SU-DHL-6 (cell line): ENCODE measurements around the gene SFRP5.

Experiments used
- H2AFZ ChIP-seq: fragments of 200-600 bp; sonication (generic); 2 replicates; pipeline ENCODE4 v1.6.1; 2014; ENCODE audit warnings: low read depth, mild to moderate bottlenecking, moderate library complexity, mixed read lengths, antibody characterized with exemption, low read length; ENCODE audit not compliant: severe bottlenecking
- H3F3A ChIP-seq: fragments of 200-600 bp; shearing (Covaris generic); 2 replicates; pipeline ENCODE4 v1.6.0; 2016; ENCODE audit warnings: antibody characterized with exemption, mild to moderate bottlenecking; ENCODE audit not compliant: insufficient read depth
- H3K27ac ChIP-seq: fragments of 200-600 bp; sonication (generic); 2 replicates; pipeline ENCODE4 v1.5.1; 2016; ENCODE audit warnings: low read depth, mild to moderate bottlenecking, low read length, moderate library complexity, mixed read lengths
- H3K27me3 ChIP-seq: fragments of 200-600 bp; sonication (generic), shearing (Covaris generic); 2 replicates; pipeline ENCODE4 v1.6.0; 2014; ENCODE audit warnings: mild to moderate bottlenecking, low read length
- H3K36me3 ChIP-seq: fragments of 200-600 bp; sonication (generic); 2 replicates; pipeline ENCODE4 v1.6.1; 2014; ENCODE audit warnings: mild to moderate bottlenecking, low read length, mixed read lengths
- H3K4me2 ChIP-seq: fragments of 300-600, 200-600 bp; shearing (Covaris generic), sonication (generic); 2 replicates; pipeline ENCODE4 v1.6.0; 2014; ENCODE audit warnings: low read length, low read depth, mild to moderate bottlenecking; ENCODE audit not compliant: poor library complexity, severe bottlenecking
- H3K4me3 ChIP-seq: fragments of 200-600 bp; sonication (generic); 2 replicates; pipeline ENCODE4 v1.5.1; 2014; ENCODE audit warnings: antibody characterized with exemption, low read length, mild to moderate bottlenecking, mixed read lengths; ENCODE audit not compliant: insufficient read depth, poor library complexity, severe bottlenecking
- H3K79me2 ChIP-seq: fragments of 200-600 bp; sonication (generic); 2 replicates; pipeline ENCODE4 v1.6.1; 2014; ENCODE audit warnings: mild to moderate bottlenecking, low read length, moderate library complexity; ENCODE audit not compliant: insufficient read depth
- H3K9ac ChIP-seq: fragments of 200-600 bp; sonication (generic); 2 replicates; pipeline ENCODE4 v1.7.0; 2014; ENCODE audit warnings: mild to moderate bottlenecking, low read length
- H3K9me2 ChIP-seq: fragments of 200-600 bp; sonication (generic); replicated peaks from 2 replicates; pipeline ENCODE4 v1.6.1; 2014; ENCODE audit warnings: low read length; ENCODE audit not compliant: insufficient read depth
- H3K9me3 ChIP-seq: fragments of 200-600 bp; sonication (generic); 2 replicates; pipeline ENCODE4 v1.6.1; 2014; ENCODE audit warnings: low read length, mixed read lengths; ENCODE audit not compliant: insufficient read depth
- H4K20me1 ChIP-seq: fragments of 200-600 bp; sonication (generic); 2 replicates; pipeline ENCODE4 v1.6.1; 2014; ENCODE audit warnings: low read depth, mild to moderate bottlenecking, antibody characterized with exemption, low read length, moderate library complexity, mixed read lengths
- EZH2phosphoT487 ChIP-seq: fragments of 200-600 bp; sonication (generic), shearing (Covaris generic); conservative IDR thresholded peaks from 2 replicates; pipeline ENCODE4 v1.6.1; 2018; ENCODE audit warnings: mild to moderate bottlenecking, antibody characterized with exemption, low read length, moderate library complexity, mixed read lengths
- TF ChIP-seq, protein P1 (sequence below): fragments of 200-600 bp; sonication (generic); IDR thresholded peaks from one replicate; pipeline ENCODE4 v1.5.1; 2017; ENCODE audit warnings: antibody characterized with exemption, mild to moderate bottlenecking, low read length, moderate library complexity; ENCODE audit not compliant: insufficient read depth, poor library complexity, severe bottlenecking

The SFRP5 gene

DNA sequence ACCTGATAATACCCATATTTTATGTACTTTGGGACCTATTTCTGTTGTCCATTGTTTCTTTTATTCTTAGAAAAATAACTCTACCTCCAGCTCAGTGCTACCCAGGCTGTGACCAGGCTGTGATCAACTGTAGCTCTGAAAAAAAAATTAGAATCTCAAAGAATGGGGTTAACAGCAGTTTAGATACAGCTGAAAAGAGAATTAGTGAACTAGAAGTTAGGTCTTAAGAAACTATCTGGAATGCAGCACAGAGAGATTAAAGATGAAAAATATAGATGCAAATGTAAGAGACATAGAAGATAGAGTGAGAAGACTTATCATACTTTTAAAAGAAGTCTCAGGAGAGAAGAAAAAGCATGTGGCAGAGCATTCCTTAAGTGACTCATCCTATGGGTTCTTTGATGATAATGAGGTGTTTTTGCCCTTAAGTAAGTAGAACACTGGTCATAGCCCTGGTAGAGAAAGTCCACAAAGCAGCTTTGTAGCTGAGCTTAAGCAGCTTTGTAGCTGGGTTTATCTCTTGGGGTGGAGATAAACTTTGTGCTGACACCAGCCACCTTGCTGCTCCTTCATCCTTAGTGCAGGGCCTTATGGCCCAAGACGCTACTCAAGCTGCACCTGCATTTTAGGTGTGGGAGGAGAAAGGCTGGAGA is 27.3 kb upstream of the SFRP5 start:
- TF ChIP-seq, protein P1, sequence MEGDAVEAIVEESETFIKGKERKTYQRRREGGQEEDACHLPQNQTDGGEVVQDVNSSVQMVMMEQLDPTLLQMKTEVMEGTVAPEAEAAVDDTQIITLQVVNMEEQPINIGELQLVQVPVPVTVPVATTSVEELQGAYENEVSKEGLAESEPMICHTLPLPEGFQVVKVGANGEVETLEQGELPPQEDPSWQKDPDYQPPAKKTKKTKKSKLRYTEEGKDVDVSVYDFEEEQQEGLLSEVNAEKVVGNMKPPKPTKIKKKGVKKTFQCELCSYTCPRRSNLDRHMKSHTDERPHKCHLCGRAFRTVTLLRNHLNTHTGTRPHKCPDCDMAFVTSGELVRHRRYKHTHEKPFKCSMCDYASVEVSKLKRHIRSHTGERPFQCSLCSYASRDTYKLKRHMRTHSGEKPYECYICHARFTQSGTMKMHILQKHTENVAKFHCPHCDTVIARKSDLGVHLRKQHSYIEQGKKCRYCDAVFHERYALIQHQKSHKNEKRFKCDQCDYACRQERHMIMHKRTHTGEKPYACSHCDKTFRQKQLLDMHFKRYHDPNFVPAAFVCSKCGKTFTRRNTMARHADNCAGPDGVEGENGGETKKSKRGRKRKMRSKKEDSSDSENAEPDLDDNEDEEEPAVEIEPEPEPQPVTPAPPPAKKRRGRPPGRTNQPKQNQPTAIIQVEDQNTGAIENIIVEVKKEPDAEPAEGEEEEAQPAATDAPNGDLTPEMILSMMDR = no peak
- no peak for TF ChIP-seq EZH2phosphoT487
- no peak overlapping the region for H2AFZ ChIP-seq
- no peaks in the 10 kb centered on the region; the same call in 1 of the 2 replicates for H3K9me3 ChIP-seq
- no peaks in the 10 kb centered on the region for H3K79me2 ChIP-seq
- no peak overlapping the region for H3K9ac ChIP-seq
- H3K36me3 ChIP-seq = no peaks in the 10 kb centered on the region
- H3K27me3 ChIP-seq = no peaks in the 10 kb centered on the region
- H3K27ac ChIP-seq = no peak overlapping the region
- no peak overlapping the region for H3K4me3 ChIP-seq
- no peaks in the 10 kb centered on the region for H3K9me2 ChIP-seq
- no peaks in the 10 kb centered on the region for H4K20me1 ChIP-seq
- no peak overlapping the region for H3K4me2 ChIP-seq
- no peaks in the 10 kb centered on the region for H3F3A ChIP-seq

DNA sequence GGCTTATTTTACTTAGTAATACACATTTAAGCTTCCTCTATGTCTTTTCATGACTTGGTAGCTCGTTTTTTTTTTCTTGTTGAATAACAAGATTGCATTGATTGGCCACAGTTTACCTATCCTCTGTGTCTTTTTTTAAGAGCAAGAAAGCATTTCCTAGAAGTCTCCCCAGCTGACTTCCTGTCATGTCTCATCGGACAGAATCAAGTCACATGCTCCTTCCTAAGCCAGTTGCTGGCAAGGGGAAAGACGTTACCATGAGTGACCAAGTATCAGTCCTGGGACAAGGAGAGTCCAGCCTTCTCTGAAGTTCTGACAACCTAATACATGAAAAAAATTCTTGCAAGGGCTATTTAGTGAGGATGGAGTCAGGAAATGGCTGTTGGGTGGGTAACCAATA is 24.9 kb upstream of the SFRP5 start:
- H3K36me3 ChIP-seq = no peaks in the 10 kb centered on the region
- H3K9ac ChIP-seq = no peak overlapping the region
- no peaks in the 10 kb centered on the region for H3K27me3 ChIP-seq
- H4K20me1 ChIP-seq = no peaks in the 10 kb centered on the region
- H3K4me2 ChIP-seq = no peak overlapping the region
- H3K9me3 ChIP-seq = no peaks in the 10 kb centered on the region; the same call in 1 of the 2 replicates
- TF ChIP-seq EZH2phosphoT487 = no peak
- TF ChIP-seq, protein P1 = no peak
- no peaks in the 10 kb centered on the region for H3F3A ChIP-seq
- H3K9me2 ChIP-seq = no peaks in the 10 kb centered on the region
- H3K4me3 ChIP-seq = no peak overlapping the region
- no peaks in the 10 kb centered on the region for H3K79me2 ChIP-seq
- H3K27ac ChIP-seq = no peak overlapping the region
- no peak overlapping the region for H2AFZ ChIP-seq

DNA sequence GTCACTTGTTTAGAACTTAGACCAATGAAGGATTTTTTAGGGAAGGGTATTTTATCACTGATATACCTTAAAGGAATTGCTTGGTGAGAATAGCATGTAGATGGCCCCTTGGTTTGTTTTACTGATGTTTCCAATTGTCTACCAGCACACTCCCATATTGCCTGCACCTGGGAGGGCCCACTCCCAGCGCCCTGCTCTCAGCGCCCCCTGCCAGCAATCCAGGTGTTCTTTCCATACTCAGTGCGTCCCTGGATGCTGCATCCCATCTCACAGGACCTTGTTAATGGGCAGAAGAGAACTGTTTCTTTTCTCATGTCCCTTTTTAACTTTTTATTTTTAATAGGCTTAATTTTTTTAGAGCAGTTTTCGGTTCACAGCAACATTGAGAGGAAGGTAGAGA is 24.1 kb upstream of the SFRP5 start:
- Histone ChIP-seq H3K27ac (no peak overlapping the region), H3K9me3 (no peaks in the 10 kb centered on the region; the same call in 1 of the 2 replicates), H2AFZ (no peak overlapping the region), H3K9ac (no peak overlapping the region), H3F3A (no peaks in the 10 kb centered on the region), H3K9me2 (no peaks in the 10 kb centered on the region), H4K20me1 (no peaks in the 10 kb centered on the region), H3K4me2 (no peak overlapping the region), H3K79me2 (no peaks in the 10 kb centered on the region), H3K36me3 (no peaks in the 10 kb centered on the region), H3K27me3 (no peaks in the 10 kb centered on the region), H3K4me3 (no peak overlapping the region)
- TF ChIP-seq, protein P1 = no peak
- TF ChIP-seq EZH2phosphoT487 = no peak
